HTERT RPE-1 (cell line): Measurements from ENCODE around the gene HECA.
"Not testable (repeated sequence)": the region's sequence is repeated elsewhere in the genome, so short reads cannot be mapped to it uniquely, and the experiment has no call there.

ENCODE experiments used
- in situ Hi-C: fragments of 300-500 bp; cut with MboI; formaldehyde crosslinking; loops from 4 replicates; pipeline ENCODE4 v1.14.3; 2020; ENCODE audit warnings: low sequenced_read_pairs

HECA gene

GRCh38 chr6:139201378-139201777 is 66.5 kb downstream of the HECA start:
- in situ Hi-C loops = no loop called here

GRCh38 chr6:139204978-139205377 is 70.1 kb downstream of the HECA start:
- in situ Hi-C loops = no loop called here

- in situ Hi-C loops = no loop called here
Observed at GRCh38 chr6:139205843-139206242, 71.0 kb downstream of the HECA start.

- in situ Hi-C loops = not testable (repeated sequence)
Observed at GRCh38 chr6:139210766-139211165, 75.9 kb downstream of the HECA start.

GRCh38 chr6:139212460-139212859 is 77.6 kb downstream of the HECA start:
- in situ Hi-C loops = not testable (repeated sequence)

- in situ Hi-C loops = no loop called here
Observed at GRCh38 chr6:139219271-139219729, 84.4 kb downstream of the HECA start.

- in situ Hi-C loops = no loop called here
Observed at GRCh38 chr6:139219746-139220145, 84.9 kb downstream of the HECA start.

GRCh38 chr6:139228387-139228786 is 93.5 kb downstream of the HECA start:
- in situ Hi-C loops = not testable (repeated sequence)
